C4-2B (cell line): Measurements from ENCODE around the gene NBAS.

Experiments used
- H3K27ac ChIP-seq: fragments of 450-650 bp; 2 replicates; pipeline ENCODE4 v1.5.1; 2017
- ZFX ChIP-seq: fragments of 450-650 bp; IDR thresholded peaks from 2 replicates; pipeline ENCODE4 v1.6.1; 2017
- TF ChIP-seq, protein P1 (sequence below): fragments of 450-650 bp; conservative IDR thresholded peaks from 2 replicates; pipeline ENCODE4 v1.5.1; 2017; ENCODE audit warnings: mild to moderate bottlenecking

NBAS gene

GRCh38 chr2:15189216-15189615 lies 371.9 kb downstream of the NBAS start:
- H3K27ac ChIP-seq, result no peak overlapping the region
- no peak for TF ChIP-seq ZFX
- TF ChIP-seq, protein P1, sequence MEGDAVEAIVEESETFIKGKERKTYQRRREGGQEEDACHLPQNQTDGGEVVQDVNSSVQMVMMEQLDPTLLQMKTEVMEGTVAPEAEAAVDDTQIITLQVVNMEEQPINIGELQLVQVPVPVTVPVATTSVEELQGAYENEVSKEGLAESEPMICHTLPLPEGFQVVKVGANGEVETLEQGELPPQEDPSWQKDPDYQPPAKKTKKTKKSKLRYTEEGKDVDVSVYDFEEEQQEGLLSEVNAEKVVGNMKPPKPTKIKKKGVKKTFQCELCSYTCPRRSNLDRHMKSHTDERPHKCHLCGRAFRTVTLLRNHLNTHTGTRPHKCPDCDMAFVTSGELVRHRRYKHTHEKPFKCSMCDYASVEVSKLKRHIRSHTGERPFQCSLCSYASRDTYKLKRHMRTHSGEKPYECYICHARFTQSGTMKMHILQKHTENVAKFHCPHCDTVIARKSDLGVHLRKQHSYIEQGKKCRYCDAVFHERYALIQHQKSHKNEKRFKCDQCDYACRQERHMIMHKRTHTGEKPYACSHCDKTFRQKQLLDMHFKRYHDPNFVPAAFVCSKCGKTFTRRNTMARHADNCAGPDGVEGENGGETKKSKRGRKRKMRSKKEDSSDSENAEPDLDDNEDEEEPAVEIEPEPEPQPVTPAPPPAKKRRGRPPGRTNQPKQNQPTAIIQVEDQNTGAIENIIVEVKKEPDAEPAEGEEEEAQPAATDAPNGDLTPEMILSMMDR, result no peak; the same call in 1 of the 2 replicates

GRCh38 chr2:15187702-15188101 lies 373.4 kb downstream of the NBAS start:
- TF ChIP-seq ZFX, result no peak
- H3K27ac ChIP-seq, result no peak overlapping the region

DNA sequence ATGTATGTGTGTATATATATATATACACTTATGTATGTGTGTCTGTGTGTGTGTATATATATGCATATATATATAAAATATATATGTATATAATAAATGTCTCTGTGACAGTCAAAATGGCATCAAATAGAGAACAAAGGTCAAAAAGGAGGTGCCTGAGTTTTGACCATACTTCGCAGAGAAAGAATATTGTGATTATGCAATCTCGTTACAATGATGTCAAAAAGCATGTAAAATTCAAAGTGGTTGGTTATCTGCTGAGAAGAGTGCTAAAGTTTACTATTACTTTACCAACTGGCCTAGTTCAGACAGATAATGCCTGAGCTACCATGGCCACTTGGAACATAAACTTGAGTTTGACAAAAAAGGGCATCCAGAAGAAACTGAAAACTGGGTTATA lies 375.0 kb downstream of the NBAS start:
- no peak overlapping the region for H3K27ac ChIP-seq
- TF ChIP-seq, protein P1, result no peak
- TF ChIP-seq ZFX, result no peak

DNA sequence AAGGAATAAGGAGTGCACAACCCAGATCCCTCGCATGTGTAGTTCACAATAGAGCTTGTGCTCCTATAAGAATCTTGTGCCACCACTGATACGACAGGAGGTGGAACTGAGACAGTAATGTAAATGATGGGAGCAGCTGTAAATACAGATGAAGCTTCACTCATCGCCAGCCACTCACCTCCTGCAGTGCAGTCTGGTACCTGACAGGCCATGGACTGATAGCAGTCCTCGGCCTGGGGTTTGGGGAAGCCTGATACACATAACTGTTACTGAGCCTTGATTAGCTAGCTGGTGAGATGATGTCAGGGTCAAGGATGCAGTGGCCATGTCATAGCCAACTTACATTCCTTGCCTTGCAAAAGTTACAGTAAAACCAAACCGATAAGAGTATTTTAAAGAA lies 376.6 kb downstream of the NBAS start:
- TF ChIP-seq, protein P1, result no peak
- TF ChIP-seq ZFX, result no peak

GRCh38 chr2:15182275-15182674 lies 378.9 kb downstream of the NBAS start:
- TF ChIP-seq ZFX, result no peak
- TF ChIP-seq, protein P1, result no peak
- H3K27ac ChIP-seq, result no peak overlapping the region; the same call in 1 of the 2 replicates

More for the DNA sequence above, 376.6 kb downstream of the NBAS start:
- H3K27ac ChIP-seq, result no peak overlapping the region

GRCh38 chr2:15181092-15181745 lies 379.9 kb downstream of the NBAS start:
- TF ChIP-seq ZFX, result no peak
- TF ChIP-seq, protein P1, result no peak
- peak overlapping the region; percentile 19; the same call in 1 of the 2 replicates for H3K27ac ChIP-seq

DNA sequence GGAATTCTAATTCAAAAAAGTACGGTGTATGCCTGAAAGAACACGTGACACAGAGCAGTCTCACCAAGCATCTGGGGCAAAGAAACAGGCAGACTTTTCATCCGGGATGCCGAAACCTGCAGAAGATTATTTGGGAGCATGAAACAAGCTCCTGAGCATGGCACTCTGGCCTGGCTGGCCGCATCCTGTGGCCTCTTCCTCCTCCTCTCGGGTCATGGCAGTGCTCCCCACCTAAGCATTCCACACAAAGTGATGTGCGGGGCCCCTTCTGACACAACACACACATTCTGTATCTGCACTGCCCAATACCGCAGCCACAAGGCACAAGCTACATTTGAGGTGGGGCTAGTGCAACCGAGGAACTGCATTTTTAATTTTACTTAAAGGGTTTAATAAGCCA lies 380.8 kb downstream of the NBAS start:
- peak overlapping the region; percentile 29; the same call in 1 of the 2 replicates for H3K27ac ChIP-seq
- no peak for TF ChIP-seq ZFX
- TF ChIP-seq, protein P1, result no peak

DNA sequence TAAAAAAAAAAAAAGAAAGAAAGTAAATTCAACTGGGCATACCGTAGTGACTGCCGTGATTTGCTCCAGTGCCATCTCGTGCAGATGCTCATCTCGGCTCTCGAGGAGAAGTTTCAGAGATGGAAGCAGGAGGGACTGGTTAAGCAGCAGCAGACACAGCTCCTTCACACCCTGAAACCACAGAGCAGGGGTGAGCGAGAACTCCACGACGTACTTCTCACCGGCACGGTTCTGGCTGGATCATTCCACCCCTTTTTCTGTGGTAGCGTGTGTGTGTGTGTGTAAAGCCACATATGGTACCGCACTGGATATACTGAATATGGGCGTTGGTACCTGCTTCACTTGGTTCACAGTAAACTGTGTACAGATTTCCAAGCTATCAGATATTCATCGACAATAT lies 382.2 kb downstream of the NBAS start:
- H3K27ac ChIP-seq, result no peak overlapping the region
- TF ChIP-seq, protein P1, result no peak
- TF ChIP-seq ZFX, result no peak
